GM21737 (cell line): ENCODE results near the gene APOL2.
"Not testable (repeated sequence)": the region's sequence is repeated elsewhere in the genome, so short reads cannot be mapped to it uniquely, and the experiment has no call there.

Experiments
- ATAC-seq: cut with Tn5 transposase; IDR thresholded peaks from one replicate; pipeline ENCODE4 v1.9.1; 2021; ENCODE audit warnings: mild to moderate bottlenecking, moderate library complexity; ENCODE audit not compliant: unreplicated experiment

APOL2 gene

DNA sequence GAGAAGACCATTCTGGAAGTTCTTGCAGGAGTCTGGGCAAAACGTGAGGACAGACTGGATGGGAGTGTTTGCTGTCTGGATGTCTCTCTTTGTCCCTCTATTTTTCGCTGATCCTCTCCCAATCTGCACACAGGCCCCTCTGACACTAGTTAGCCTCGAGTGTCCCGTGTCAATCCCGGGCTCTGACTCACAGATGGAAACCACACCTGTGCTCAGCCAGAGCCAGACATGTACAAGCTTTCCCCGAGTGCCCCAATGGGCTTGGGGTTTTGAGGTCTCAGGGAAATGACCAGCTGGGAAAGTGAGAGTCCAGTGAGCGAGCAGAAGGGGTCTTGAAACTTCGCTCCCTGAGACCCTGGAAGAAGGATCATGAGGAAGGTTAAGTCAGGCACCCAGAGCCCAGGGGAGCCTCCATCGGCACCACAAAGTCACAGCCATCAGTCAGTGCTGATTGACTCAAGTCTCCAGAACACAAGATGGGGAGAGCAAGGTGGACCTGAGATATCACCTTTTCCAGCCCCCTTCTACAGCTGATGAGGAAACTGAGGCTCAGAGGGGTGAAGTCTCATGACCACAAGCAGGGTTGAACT lies 13.9 kb downstream of the APOL2 start:
- ATAC-seq = no peak

DNA sequence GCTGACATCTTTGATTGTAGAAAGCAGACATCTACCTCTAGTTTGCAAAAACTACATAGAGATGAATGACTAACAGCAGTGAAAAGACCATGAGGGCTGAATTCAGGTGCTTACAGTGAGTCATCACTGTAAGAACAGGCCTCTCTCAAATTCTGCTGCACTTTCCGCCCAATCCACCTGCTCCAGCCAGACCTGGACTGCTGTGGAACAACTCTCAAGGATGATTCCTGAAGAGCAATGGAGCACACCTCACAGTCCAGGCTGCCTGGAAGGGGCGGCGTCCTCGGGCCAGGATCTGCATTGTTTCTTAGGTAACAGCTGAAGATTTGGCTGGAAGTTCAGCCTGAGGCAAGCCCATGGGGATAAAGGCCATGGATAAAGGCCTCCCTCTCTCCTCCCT lies 15.1 kb downstream of the APOL2 start:
- ATAC-seq = no peak

DNA sequence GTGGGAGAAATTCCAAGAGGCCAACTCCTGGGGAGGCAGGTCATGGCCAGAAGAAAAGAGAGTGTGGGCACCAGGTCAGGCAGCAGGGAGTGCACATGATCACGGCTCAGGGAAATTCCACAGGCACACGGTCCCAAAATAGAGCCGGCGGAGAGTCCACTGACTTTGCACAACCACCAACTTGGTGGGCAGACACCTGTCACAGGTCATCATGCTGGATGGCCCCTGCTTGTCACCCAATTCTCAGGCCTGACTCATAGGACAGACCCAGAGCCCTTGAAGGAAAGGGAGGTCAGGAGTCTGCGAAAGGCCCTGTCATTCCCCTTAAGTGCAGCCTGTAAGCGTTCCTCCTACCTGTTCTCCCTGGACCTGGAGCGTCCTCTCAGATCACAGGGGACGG lies 15.8 kb downstream of the APOL2 start:
- no peak for ATAC-seq

DNA sequence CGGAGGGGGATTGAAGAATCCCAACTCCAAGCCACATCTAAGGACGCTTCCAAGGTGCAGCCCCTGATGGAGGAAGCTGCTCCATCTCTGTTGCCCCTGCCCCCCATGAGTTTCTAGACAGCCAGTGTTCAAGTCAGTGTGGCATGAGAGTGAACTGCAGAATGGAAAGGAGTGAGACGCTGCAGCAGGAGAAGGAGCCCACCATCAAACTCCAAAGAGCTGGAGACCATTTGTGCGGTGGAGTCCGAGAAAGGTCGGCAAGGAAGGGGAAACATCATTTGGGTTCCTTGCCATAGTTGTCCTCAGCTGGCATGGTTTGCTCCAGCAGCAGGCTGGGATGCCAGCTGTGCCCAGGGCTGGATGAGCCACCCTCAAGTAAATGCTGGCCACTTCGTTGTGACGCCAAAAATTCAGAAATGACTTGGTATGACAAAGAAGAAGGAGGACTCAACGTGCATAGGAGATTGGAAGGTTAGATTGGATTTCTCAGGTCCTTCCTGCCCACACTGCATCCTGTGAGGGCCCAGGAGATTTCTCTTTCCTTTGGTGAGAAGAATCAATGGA lies 16.4 kb downstream of the APOL2 start:
- ATAC-seq = no peak

DNA sequence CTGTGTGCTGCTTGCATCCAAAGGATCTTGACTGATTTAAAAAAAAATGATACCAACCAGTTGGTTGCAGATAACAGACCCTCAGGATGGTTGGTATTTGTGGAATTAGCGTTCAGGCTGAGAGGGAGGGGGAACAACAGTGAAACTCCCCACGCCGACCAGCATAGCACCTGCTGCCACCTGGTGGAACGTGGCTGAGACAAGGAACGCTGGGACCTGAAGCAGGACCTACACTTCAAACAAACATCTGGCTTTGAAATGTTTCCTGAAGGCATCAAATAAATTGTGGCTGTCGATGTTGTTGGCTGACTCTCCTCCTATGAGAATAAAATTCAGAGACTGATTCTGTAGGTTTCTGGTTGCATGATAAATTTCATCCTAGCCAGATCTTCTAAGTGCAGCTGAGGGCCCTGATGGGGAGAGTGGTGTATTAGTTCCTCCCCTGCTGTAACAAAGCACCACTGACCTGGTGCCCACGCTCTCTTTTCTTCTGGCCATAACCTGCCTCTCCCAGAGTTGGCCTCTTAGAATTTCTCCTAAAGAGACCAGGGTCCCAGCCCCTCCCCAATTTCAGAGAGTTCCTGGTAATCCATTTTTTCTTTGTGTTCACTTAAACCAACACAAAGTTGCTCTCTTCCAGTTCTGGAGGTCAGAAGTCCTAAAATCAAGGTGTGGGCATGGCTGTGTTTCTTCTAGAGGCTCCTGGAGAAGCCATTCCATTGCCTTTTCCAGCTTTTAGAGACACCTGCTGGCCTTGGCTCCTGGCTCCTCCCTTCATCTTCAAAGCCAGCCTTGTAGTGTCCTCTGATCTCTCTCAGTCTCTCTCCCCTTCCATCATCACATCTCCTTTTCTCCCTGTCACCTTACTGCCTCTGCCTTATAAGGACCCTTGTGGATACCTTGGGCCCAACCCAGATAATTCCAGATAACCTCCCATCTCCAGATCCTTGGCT lies 17.3 kb downstream of the APOL2 start:
- no peak for ATAC-seq

DNA sequence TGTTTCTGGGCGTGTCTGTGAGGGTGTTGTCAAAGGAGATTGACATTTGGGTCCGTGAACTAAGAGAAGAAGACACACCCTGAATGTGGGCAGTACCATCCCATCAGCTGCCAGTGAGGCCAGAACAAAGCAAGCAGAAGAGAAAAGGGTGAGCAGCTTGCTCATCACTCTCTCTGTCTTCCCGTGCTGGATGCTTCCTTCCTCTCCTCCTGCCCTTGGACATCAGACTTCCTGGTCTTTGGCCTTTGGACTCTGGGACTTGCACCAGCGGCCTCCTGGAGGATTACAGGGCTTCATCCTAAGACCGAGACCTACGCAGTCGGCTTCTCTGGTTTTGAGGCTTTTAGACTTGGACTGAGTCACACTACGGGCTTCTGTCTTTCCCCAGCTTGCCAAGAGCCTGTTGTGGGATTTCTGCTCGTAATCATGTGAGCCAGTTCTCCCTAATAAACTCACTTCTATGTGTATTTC lies 18.8 kb downstream of the APOL2 start:
- ATAC-seq = no peak

DNA sequence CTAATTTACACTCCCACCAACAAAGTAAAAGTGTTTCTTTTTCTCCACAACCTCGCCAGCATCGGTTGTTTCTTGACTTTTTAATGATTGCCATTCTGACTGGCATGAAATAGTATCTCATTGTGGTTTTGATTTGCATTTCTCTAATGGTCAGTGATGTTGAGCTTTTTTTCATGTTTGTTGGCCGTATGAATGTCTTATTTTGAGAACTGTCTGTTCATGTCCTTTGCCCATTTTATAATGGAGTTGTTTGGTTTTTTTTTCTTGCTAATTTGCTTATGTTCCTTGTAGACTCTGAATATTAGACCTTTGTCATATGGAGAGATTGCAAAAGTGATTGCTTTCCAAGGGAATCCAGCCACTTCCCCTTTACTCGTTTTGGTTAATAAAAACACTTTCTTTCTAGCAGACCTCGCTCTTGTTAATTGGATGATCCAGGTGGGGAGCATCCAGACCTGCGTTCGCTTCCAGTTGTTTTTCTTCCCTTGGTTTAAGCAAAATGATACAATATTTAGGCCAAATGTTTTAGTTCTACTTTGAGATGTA lies 20.6 kb downstream of the APOL2 start:
- no peak for ATAC-seq

DNA sequence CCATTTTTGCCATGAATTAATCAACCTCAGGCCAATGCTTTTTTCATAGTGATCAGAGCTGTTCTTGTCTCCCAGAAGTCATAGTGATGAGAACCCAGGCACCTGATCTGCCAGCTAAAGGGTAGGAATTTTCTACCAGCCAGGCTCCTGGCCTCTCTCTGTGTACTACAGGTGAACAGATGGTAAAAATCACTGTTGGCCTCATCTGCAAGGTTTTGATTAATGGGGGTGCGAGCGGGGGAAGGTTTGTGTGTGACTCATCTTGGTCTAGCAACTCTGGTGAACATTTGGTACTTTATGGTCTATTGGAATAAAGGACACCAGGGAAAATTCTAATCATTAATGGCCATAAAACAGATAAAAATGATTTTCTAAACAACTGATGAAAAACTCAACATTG lies 23.3 kb downstream of the APOL2 start:
- no peak for ATAC-seq

DNA sequence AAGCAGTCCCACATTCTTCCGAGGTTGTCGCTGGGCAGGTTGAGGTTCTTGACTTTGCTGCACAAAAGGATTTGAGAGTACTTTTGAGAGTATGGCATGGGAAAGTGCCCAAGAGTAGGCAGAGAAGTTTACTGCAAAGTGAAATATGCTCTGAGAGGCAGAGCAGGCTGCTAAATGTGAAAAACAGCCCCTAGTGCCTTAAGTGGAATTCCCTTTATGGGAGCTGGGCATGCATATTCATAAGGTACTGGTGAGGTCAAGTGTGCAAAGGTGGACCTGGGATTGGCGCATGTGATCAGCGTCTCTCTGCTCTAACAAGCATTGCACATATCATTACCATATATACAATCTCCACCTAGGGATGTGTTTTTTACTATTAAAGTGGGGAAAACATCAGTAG lies 25.7 kb downstream of the APOL2 start:
- ATAC-seq = no peak

DNA sequence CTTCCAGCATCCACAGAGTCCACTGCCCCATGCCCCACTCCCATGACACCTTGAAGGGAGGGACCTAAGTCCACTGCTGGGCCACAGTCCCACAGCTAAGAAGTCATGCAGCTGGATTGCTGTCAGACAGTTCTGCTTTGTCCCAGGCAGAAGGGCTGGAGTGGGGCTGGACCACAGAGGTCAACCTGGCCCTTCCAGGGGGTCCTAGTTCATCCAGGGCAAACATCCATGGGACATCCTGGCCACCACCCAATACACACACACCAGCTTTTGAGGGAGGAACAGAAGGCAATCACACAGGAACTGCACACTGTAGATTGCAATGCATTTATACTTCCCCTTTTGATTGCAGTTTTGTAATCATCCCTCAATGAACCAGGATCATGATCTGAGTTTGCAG lies 26.4 kb downstream of the APOL2 start:
- no peak for ATAC-seq

DNA sequence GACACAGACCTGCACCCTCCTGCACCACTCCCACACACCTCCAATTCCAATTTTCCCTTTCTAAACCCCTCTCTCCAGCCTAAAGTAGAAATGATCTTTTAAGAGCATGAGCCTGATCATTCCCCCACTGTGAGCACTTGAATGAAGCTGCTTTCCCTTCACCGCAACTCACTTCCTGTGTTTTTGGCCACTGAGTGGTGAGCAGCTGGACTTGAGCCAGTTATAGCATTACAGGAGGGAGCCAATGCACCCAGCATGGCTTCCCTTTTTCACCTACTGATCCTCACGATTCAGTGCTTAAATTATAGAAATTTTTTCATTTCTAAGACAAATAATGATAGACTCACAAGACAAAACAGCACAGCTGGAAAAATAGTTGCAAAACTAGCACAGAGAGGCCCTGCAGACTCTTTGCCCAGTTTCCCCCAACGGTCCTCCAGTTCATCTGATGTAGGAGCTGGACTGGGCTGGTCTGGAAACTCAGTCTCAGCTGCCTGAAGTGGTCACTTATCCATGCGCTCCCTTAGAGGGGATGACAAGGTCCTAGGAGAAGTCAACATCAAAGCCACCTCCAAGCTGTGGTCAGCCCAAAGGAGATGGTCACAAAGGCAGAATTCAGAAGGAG lies 28.0 kb downstream of the APOL2 start:
- ATAC-seq = no peak

DNA sequence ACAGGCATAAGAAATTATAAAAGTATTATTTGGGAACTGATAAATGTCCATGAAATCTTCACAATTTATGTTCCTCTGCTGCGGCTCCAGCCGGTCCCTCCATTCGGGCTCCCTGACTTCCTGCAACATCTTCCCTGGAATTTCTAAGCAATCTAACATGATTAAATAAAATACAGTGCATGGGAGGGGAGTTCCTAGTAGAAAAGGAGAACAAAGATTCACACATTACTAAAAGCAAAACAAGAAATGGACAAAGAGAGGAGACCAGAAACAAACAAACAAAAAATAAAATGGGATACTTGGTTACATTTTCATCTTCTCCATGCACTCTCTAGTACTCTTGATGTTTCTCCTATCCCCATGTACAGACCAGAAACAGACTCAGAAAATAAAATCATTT lies 29.1 kb downstream of the APOL2 start:
- no peak for ATAC-seq

DNA sequence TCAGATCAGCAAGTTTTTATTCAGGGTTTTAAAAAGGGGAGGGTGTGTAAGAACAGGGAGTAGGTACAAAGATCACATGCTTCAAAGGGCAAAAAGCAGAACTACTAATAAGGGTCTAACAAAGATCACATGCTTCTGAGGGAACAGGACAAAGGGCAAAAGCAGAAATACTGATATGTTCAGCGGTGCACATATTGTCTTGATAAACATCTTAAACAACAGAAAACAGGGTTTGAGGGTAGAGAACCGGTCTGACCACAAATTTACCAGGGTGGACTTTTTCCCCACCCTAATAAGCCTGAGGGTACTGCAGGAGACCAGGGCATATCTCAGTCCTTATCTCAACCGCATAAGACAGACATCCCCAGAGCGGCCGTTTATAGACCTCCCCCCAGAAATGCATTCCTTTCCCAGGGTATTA lies 29.8 kb downstream of the APOL2 start:
- not testable (repeated sequence) for ATAC-seq

DNA sequence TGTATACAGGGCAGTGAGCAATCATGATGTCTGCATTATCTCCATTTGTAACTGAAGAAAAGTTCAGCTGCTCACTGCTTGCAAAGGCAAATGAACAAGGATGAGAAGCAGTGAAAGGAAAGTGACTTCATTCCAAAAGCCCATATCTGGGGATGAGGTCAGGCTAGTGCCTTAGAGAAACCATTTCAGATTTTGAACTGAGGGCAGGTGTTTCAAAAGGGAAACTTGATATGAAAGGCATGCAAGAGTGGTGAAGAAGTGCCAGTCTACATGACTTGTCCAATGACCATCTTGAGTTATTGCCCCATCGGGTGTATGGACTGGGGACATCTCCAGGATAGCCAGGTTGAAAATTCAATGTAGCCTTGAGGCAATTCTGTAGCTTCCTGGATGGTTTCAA lies 30.4 kb downstream of the APOL2 start:
- no peak for ATAC-seq

DNA sequence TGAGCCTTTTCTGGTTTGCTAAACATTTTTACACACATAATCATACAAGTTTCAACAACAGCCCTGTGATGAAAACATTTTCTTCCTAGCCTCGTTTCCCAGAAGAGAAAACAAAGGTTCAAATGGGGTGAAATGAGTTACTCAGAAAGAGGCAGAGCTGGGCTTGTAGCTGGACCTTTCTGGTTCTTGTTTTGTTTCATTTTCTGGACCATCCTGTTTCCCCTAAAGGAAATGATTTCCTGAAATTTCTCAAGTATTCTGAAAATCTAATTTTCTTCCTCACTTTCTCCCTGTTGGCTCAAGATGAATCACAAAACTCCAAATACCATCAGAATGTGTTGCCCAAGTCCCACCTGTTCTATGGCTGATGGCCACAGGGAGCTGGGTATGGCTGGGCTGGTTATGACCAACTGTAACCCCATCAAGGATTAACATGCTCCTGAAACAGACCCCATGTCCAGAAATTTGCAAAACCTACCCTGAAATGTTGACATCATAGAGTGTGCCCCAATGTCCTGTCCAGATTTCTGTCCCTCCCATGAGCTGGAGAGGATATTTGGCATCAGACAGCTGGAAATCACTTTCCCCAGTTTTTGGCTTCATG lies 31.1 kb downstream of the APOL2 start:
- ATAC-seq = no peak

DNA sequence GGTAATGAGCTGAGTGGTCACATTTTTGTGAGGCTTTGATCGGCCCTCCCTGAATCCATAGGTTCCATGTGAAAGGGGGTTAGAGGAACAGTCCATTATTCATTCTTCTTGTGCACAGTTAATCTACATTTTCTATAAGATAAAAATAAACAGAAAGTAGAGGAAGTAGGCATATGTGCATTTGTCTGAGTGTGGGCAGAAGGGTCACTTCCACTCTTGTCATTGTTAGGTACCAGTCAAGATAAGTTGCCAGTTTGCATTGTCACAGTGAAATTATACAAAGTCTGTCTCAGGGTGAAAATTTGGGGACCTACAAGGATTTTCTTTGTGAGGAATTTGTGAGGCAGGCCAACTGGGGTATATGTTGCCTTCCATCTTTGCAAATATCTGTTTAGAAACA lies 33.1 kb downstream of the APOL2 start:
- ATAC-seq = no peak

DNA sequence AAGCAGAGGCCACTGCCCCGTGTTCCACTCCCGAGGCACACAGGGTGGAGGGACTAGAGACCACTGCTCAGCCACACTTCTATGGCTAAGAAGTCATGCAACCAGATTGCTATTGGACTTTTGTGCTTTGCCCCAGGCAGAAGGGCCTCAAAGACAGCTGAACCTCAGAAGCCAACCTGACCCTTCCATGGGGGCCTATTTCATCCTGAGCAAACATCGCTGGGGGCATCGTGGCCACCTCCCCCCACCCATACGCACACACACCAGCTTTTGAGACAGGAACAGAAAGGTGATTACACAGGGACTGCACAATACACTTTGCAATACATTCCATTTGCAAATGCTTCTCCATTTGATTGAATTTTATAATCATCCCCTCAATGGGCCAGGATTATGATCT lies 33.8 kb downstream of the APOL2 start:
- not testable (repeated sequence) for ATAC-seq

DNA sequence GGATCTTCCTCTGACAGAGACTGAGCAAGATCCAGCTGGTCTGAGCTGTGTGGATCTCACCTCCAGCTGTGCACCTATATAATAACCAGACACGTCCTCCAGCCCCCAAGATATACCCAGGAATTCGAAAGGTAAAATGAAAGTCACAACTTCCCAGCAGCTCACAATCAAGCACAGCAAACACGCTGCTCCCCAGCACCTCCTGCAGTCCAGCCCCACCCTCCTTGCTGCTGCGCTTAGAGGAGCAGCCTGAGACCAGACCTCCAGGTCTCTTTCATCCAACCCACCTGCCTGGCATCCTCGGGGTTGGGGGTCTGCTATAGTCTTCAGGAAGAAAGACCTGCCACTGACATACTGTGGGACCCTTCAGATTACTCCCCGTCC lies 34.7 kb downstream of the APOL2 start:
- no peak for ATAC-seq

DNA sequence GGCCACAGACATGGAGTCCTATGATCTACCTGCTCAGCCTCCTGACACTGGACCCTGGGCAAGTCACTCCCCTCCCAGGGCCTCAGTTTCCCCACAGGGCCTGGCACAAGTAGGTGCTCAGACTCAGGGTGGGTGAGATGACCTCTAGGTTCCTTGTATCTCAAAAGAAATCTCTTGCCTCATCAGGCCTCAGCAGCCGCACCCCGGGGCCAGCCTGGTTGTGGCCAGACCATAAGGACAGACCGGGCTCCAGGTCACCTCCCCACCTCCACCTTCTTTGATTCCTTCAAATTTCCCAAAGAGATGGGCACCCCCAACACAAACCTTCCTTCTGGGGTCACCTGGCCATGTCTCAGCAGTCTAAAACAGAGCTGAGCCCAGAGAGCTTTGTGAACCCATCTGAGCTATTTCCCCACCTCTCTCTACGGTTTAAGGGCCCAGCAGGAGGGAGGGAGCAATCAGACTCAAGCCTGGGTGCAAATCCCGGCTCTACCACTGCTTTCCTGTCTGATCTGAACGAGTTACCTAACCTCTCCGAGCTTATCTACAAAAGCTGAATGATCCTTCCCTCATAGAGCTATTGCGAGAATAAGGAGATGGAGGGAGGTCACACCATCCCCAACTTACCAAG lies 35.2 kb downstream of the APOL2 start:
- no peak for ATAC-seq

DNA sequence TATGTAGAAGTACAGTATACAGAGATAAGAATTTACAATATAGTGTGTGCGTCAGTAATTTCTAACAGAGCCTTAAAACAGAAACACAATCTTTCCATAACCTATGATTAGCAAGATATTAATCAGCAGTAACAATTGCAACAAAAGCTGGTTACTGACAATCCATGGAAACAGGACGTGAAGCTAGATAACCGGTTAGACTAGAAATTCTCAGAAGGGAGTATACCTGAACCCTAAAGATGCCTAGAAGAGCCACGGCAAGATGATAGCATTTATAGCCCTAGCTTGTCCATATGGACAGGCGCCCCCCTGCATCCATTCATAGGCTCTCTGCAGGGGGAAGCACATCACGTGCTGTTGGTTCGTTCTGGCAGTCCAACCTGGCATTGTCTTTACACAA lies 35.9 kb downstream of the APOL2 start:
- ATAC-seq = not testable (repeated sequence)
